K562 (cell line): ENCODE results near the gene DGCR8. TPM values are rescaled to one million over a fixed set of nuclear protein-coding genes. Genes with fewer than 3 reads are reported as not detected.

ENCODE experiments used
- BRD9 ChIP-seq: fragments of 450-650 bp; IDR thresholded peaks from 2 replicates; pipeline ENCODE4 v1.6.1; 2018; ENCODE audit warnings: low read depth; ENCODE audit not compliant: partially characterized antibody
- CHD7 ChIP-seq: fragments of 200-600 bp; sonication (generic); IDR thresholded peaks from one replicate; pipeline ENCODE4 v1.6.1; 2012; ENCODE audit warnings: mild to moderate bottlenecking, low read depth, low read length, inconsistent platforms
- CREB3 ChIP-seq: fragments of 450-650 bp; conservative IDR thresholded peaks from 2 replicates; pipeline ENCODE4 v1.6.1; 2016; ENCODE audit warnings: missing genetic modification characterization, low read depth, mild to moderate bottlenecking, missing compliant biosample characterization, moderate library complexity
- CREB5 ChIP-seq: fragments of 250-450 bp; sonication (Bioruptor Pico); IDR thresholded peaks from 2 replicates; pipeline ENCODE4 v1.5.0; 2020; ENCODE audit warnings: mild to moderate bottlenecking
- E2F1 ChIP-seq: sonication (generic); formaldehyde crosslinking; IDR thresholded peaks from 2 replicates; pipeline ENCODE4 v1.8.1; 2023; ENCODE audit warnings: mild to moderate bottlenecking, missing genetic modification reagents, moderate library complexity
- MYNN ChIP-seq, 2 experiments: sonication (generic); formaldehyde crosslinking in 1 of 2; IDR thresholded peaks; 2 replicates each; pipeline versions ENCODE4 v1.5.0 to v1.6.1; 2016 to 2020; ENCODE audit warnings: antibody characterized with exemption in 1 of 2, missing genetic modification reagents in 1 of 2
- PCBP2 ChIP-seq: fragments of 200-400 bp; formaldehyde crosslinking; IDR thresholded peaks from 2 replicates; pipeline ENCODE4 v1.6.1; 2018; ENCODE audit warnings: low read length, low read depth, mild to moderate bottlenecking, moderate library complexity; ENCODE audit not compliant: poor library complexity, severe bottlenecking
- ZNF740 ChIP-seq, 3 experiments: fragments of 200-800 bp in 1 of 3; sonication (Bioruptor generic) in 1 of 3; sonication (generic) in 1 of 3; formaldehyde crosslinking in 1 of 3; IDR thresholded peaks; 2 replicates each; pipeline versions ENCODE4 v1.6.1 to v1.8.0; 2016 to 2022; ENCODE audit warnings: mild to moderate bottlenecking in 2 of 3, missing compliant biosample characterization in 2 of 3, missing genetic modification characterization in 2 of 3, missing genetic modification reagents in 1 of 3
- polyA plus RNA-seq, 8 experiments: library from polyadenylated mRNA; depleted of rRNA in 4 of 8; stranded (reverse) in 5 of 8; unstranded in 3 of 8; fragments of >200 nt; fragmentation: Nextera tagmentation in 2 of 8; fragmentation: Illumina TruSeq in 1 of 8; extraction: Ambion mirVana in 2 of 8; extraction: Trizol in 1 of 8; gene quantifications; 2 replicates each; pipeline versions ENCODE4 v1.2.1 to v1.2.3, GENCODE V29; 2011 to 2014; ENCODE audit warnings: inconsistent platforms in 1 of 8, missing spikeins in 1 of 8
- total RNA-seq, 7 experiments: library from RNA; depleted of rRNA in 6 of 7; stranded (reverse); fragments of >200 nt in 6 of 7; fragmentation: Illumina TruSeq in 2 of 7; extraction: Trizol in 2 of 7; gene quantifications; 2 replicates each; pipeline versions ENCODE4 v1.2.1 to v1.2.3, GENCODE V29; 2011 to 2021; ENCODE audit warnings: low replicate concordance in 1 of 7

The DGCR8 gene
- total and polyA plus RNA-seq, 9 of the 15 experiments (the other 6 are each of a cell fraction or from before 2014, with no cell fraction given): 5.9 to 144 (median 80.1) TPM

GRCh38 chr22:20127869-20128618 lies 48.0 kb downstream of the DGCR8 start (continued):
- TF ChIP-seq ZNF740 (CRISPR knock-in tag; IDR thresholded peaks at IDR 0.05) (no peak), ZNF740 (tag; IDR thresholded peaks at IDR 0.05) (no peak), E2F1 (CRISPR knock-in tag) (no peak), MYNN (IDR thresholded peaks at IDR 0.05) (peak; percentile 93), MYNN (CRISPR knock-in tag; IDR thresholded peaks at IDR 0.05) (no peak), CREB5 (CRISPR knock-in tag) (no peak), PCBP2 (no peak), CHD7 (peak; percentile 74), BRD9 (no peak), CREB3 (no peak)
